HG03060 (cell line): Measurements from ENCODE around the gene HLF.

Source experiments
- ATAC-seq: cut with Tn5 transposase; IDR thresholded peaks from one replicate; pipeline ENCODE4 v1.9.1; 2021; ENCODE audit warnings: low read depth, moderate number of reproducible peaks; ENCODE audit not compliant: unreplicated experiment

The HLF gene, protein sequence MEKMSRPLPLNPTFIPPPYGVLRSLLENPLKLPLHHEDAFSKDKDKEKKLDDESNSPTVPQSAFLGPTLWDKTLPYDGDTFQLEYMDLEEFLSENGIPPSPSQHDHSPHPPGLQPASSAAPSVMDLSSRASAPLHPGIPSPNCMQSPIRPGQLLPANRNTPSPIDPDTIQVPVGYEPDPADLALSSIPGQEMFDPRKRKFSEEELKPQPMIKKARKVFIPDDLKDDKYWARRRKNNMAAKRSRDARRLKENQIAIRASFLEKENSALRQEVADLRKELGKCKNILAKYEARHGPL

DNA sequence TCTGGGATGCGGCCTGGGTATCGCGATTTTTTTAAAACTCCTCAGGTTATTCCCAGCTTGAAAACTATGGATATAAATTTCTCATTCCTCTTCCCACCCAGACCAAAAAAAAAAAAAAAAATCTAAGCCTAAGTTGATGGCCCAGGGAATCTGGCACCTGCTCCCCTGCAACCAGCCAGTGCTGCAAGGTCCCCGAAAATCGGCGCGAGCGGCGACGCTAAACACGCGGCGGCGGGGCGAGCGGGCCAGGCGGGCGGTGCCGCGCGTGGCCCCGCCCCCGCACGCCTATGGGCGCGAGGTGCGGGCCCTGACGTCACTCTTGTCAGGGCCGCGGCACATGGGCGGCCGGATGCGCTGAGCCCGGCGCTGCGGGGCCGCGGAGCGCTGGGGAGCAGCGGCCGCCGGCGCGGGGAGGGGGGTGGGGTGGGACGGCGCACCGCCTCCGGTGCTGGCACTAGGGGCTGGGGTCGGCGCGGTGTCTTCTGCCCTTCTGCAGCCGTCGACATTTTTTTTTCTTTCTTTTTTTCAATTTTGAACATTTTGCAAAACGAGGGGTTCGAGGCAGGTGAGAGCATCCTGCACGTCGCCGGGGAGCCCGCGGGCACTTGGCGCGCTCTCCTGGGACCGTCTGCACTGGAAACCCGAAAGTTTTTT is at the start of gene HLF:
Gene HLF, plus strand, starts transcription at position 316 of the 654 bp plus-strand sequence. CDS start 525 bp downstream, outside the sequence.
- no peak for ATAC-seq

DNA sequence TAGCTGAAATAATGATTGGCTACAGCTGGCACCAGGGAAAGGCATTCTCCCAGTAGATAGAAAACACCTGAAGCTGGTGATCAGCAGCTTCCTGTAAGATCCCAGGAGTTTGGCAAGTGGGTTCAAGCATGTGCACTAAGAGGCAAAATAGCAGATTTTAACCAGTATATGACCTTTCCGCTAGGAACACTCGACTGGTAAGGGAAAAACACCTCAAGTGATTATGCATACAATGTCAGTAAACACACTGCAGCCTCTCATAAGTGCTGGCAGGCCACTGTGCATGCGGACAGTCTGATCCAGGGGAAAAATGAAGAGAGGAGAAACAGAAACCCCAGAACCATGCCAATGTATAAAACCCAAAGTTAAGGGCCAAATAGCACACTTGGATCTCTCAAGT is 49.0 kb upstream of the HLF start:
- ATAC-seq: no peak

DNA sequence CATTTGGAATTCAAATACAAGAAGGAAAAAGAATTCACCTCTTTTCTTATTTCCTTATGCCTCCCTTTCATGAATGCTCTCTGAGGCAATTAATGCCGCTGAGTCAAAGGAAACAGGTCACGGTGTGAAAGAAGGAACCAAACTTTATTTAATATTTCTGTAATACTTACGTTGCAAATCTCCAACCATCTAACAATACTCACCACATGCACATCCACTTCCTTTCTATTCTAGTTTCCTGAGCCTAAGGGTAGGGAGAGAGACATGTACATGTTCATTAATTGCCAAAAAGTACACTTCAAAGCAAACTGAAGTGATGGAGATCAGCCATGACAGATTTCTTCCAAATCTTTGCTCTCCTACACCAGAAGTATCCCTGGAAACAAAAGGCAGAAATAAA is 47.9 kb upstream of the HLF start:
- no peak for ATAC-seq

DNA sequence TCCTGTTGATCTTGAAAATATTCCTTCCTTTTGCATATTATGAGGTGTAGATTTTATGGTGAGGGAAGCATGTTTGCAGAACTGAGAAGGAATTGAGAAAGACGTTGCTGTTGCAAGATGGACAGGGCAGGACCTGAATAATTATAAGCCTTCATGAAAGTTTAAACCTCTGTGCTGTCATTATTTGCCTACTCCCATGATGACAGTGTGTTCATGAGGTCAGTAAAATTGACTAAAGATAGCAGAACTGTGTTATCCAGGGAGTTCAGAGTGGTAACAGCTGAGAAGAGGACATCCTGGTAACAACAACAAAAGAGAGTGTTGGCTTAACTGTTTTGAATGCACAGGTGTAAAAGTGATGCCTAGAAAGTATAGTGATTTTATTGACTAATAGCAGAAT is 45.3 kb upstream of the HLF start:
- no peak for ATAC-seq

DNA sequence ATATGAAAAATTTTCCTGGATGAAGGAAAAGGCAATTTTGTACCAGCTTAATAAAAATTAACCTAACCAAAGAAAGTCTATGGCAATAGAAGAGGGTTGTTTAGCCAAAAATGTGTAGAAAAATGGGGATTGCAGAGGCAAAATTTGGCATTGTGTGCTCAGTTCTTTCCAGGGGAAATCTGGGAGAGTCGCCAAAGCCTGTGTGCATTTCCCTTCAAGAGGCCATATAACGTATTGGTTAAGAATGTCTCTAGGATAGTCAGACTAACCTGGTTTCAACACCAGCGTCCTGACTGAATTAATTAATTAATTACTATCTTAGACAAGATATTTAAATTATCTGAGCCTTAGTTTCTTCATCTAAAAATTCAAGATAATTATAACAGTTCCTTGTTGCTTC is 44.8 kb upstream of the HLF start:
- ATAC-seq: no peak

DNA sequence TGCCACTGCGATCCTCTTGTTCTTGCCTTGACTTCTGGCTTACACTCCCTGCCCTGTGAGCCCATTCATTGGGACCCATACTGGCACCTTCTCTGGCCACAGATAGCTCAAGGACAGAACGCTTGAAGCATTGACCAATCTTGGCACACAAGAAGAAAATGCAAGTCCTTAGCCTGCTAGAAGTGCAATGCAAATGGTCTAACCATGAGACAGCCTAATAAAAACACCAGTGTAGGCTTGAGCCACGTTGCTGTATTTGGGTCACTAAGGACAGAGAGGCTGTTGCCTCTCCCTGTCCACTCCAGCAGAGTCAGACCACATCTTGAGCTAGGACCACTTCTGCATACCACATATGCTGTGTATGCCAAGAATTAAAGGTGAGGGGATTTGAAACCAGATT is 41.2 kb upstream of the HLF start:
- no peak for ATAC-seq

DNA sequence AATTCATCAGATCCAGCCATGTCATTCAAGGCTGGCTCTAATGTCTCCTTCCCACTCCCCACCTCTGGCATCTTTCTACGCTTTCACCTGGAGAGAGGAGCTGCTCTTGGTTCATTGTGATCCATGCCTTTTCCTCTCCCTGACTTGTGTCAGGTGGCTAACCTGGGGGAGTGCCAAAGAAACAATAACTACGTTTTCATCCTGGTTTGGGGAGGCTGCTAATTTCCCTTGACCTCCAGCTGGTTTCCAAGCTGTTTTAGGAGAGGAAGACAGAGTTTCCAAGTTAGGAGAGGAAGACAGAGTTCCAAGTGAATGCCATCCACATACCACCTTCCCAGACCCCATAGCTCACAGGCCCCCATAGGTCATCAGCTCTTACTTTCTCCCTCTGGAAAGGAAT is 40.0 kb upstream of the HLF start:
- no peak for ATAC-seq

DNA sequence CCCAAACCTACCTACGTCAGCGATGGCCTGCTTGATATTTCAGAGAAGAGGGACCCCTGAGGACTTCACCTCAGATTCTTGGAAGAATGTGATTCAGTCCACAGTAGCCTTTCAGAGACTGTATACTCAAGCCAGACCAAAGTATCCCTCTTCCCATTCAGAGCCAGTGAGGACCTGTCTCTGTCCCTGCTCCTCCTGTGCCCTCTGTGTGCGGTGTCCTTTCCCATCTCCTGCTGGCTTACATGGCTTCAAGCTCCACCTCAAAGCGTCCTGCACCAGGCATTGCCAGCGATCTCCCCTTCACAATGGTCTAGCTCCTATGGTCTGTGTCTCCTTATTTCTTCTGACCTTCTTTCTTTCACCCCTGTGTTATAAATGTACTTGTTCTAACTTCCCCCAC is 39.5 kb upstream of the HLF start:
- no peak for ATAC-seq

DNA sequence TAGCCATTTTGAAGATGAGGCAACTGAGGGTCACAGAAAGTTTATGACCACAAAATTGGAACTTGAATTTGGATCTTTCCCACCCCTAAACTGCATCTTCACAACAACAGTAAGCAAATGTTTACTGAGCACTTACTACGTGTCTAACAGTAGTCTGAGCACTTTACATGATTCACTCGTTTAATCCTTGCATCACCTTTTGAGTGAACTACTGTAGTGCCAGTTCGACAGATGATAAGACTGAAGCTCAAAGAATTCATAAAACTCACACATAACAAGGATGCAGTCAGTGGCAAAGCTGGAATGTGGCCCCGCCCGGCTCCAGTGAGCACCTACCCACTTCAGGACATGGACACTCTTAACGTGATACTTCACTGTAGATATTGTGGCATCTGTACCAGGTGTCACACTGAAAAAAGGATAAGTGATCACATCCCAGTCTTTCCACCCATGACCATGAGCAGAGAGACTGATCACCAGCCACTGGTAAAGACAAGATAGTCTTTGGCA is 36.0 kb upstream of the HLF start:
- ATAC-seq: no peak

DNA sequence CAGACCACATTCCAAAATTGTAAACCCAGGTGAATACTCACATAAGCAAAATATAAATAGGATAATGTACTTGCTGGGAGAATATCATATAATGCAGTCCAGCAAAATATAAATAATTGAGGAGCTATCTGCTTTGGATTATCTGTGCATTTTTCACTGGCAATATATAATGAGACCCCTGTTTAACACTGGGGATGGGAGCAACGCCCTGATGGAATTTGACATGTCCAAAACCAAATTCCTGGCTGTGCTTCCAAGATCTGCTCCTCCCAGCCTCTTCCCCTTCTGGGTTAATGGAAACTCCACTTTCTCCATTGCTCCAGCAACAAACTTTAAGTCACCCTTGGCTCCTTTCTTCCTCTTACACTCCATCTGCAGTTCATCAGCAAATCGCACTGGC is 35.5 kb upstream of the HLF start:
- ATAC-seq: no peak

DNA sequence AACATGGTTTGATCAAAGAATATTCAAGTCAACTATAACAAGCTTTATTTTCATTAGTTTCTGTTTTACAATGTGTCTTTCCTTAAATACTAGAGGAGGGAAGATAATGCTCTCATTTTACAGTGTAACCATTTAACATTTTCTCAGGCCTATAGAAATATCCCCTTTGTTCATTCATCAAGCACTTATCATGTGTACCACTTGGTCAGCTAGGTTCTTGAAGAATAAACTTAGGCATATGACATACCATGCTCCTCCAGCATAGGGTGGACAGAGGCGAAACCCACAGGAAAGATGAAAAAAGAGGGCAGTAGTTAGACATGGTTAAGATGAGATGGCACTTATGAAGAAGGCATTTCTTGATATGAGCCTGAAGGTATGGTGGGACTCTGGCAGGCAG is 34.0 kb upstream of the HLF start:
- ATAC-seq: no peak

DNA sequence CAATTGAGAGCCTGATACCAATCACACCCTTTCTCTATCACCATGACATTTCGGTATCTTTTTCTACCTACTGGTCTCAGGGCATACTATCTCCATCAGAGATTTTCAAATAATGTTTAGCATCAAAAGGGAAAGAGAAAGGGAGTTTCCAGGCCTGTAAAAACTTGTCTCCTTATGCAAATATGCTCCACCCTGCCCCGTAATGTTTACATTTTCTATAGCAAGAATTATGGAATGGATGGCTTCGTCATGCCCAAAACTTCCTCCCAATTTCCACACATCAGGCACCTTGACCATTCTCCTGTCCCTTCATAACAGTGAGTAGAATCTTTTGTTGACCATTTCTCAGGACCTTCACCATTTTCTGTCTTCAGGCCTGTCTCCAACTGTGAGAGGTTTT is 30.9 kb upstream of the HLF start:
- no peak for ATAC-seq

DNA sequence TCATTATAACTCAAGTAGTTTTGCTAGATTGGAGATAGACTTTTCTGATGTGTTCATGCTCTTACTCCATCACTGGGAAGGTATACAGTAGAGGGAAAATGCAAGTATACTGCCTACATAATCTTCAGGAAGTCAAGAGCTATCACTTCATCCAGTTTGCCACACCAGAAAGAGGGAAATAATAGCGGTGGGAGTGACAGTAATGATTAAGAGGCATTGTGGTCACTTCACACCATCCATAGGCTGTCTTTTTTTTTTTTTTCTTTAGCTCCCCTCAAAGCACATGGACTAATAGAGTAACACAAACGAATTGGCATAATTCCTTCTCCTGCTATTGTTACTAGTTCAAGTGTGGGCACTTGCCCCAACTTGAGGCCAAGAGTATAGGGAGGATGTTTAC is 28.4 kb upstream of the HLF start:
- ATAC-seq: no peak

DNA sequence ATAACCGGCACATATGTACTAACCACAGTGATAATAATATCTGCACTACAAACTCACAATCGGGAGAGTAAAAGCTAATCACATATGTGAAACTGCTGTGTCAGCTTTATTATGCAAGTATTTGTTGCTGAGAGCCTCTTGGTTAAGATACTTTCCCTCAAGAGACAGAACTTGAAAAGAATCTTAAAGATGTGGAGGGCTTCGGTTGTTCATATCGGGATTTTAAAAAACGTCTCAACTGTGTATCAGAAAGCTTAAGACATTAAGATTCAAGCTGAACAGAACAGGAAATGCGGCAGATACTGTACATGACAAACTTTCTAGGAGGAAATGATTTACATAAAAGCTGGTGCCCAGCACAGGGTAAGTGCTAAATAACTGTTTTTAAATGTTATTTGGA is 27.5 kb upstream of the HLF start:
- ATAC-seq: no peak

DNA sequence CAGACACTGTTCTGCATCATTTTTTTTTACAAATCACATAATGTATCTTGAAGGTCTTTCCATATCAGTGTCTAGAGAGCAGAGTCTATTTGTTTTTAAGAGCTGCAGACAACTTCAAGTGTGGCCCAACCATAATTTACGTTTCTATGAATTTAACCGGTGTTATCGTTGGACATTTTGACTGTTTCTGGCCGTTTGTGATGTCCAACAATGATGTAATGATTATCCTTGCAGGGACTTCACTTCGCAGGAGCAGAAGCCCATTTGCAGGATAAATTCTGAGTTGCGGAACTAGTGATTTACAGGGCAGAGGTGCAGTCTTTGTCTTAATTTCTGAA is 26.9 kb upstream of the HLF start:
- no peak for ATAC-seq

DNA sequence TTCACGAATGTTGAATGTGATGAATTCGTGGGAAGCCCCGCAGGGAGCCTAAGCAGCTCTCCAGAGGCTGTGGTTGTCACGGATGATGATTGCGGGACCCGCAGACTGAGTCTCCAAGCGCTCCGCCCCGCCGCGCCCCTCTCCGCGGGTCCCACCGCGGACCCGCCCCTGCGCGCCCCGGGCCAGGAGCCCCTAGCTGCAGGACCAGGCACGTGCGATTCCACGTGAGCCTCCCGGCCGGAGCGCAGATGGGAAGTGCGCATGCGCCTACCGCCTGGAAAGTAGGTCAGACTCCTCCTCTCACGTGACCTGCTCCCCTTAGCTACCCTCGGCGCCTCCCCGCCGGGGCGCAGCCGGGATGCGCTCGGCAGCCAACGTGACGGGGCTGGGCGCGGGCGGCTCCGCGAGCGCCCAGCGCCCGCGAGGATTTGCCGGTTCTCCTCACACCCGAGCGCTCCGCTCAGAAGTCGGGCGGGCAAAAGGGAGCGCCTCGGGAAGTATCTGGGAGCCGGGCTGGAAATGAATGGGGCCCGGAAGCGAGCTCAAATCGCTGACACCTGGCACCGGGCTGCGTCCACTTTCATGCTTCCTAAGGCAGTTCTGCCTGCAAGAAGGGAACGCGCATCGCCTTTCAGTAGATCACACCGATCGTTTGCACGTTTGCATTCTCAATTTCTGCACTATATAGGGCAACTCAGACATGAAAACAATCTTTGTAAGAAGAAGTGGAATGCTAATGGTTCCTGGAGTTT is 26.4 kb upstream of the HLF start:
- ATAC-seq: peak; percentile 68

DNA sequence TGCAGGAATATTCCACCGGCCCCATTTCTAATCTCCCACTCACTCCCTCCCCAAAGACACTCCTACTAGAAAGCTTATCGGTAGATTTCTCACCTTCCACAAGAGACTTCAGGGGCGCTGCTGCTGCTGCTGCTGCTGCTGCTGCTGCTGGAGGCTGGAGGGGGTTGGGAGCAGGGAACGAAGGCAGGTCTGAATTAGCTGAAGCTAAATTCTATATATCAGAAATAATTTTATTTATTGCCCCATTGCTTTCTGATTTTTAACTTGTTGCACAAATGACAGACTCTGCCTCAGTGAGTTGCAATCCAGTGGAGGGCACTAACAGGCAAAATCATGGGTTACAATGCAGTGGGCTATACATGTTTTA is 25.8 kb upstream of the HLF start:
- no peak for ATAC-seq

DNA sequence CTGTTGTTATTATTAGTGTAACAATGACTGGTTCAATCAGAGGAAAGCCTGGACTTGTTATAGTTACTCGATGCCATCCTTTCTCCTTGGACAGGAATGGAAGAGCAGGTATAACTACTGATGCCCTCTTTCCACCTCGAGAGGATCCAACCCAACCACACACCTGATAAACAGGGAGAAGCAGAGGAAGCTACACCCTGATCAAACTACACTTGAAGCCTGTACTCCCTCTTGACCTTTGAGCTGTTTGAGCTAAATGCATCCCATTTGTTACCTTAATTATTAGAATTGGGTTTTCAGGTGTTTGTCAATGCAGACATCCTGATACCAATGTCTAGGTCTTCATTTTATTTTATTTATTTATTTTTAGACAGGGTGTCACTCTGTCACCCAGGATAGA is 23.7 kb upstream of the HLF start:
- no peak for ATAC-seq

DNA sequence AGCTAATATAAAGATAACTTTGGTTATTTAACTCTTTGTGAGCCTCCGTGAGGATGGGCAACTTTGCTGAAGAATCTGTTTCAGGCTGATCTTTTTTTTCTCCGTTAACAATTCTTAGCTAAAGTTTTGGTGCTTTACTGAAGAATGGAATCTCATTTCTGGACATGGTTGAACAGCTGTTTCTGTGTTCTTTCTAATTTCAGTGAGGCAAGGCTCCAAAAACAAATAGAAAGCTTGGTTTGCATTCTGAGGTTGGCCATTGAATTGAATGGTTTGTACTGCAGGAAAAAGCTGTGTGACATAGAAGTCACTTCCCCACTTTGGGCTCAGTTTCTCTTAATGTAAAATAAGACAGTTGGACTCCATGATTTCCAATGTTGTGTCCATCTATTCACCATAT is 22.3 kb upstream of the HLF start:
- no peak for ATAC-seq

DNA sequence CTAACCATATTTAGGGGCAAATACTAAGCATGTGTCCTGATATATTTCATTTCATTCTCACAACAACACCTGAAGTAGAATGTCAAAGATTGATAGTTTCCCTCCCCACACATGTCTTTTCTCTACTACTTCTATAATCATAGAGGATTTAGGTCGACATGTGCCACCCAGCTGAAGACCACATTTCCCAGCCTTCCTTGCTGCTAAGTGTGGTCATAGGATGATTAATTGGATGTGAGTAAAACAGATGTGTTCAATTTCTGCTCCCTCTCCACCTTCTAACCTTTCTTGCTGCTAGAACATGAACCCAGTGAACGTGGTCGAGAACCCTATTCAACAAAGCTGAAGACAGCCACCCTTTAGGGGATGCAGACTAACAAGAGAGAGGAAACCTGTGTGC is 18.8 kb upstream of the HLF start:
- ATAC-seq: no peak

DNA sequence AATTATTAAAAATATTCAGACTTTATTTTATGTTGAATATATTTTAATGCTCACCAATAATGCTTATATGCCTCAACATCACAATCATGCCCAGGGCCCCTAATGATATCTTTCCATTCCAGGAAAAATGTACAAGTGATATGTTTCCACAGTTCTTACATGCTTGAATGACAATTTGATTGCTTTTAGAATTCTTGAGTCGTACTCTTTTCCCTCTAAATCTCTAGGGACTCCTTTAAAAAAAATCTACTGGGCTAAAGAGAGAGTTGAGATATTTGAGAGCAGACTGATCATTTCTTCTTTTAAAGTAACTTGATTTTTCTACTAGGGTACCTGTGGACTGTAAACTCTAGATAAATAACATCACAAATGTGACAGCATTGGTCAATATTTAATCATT is 18.2 kb upstream of the HLF start:
- ATAC-seq: no peak

DNA sequence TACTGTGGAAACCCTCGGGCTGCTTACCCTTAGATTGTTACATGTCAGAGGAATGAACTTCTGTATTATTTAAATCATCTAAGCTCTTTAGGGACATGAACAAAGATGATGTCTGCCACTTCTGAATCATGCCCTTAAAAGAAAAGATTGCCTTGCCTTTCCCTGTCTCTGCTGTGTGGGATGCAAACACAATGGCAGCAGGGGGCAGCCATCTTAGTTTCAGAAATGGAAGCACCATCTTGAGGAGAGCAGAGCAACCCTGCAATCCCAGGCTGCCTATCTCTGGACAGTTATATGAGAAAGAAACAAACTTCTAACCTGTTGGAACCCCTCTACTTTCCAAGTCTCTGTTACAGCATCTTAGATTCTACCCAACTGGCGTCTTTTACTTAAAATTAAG is 16.7 kb upstream of the HLF start:
- no peak for ATAC-seq
